ENCODE data around the gene CSF3R.

The CSF3R gene

DNA sequence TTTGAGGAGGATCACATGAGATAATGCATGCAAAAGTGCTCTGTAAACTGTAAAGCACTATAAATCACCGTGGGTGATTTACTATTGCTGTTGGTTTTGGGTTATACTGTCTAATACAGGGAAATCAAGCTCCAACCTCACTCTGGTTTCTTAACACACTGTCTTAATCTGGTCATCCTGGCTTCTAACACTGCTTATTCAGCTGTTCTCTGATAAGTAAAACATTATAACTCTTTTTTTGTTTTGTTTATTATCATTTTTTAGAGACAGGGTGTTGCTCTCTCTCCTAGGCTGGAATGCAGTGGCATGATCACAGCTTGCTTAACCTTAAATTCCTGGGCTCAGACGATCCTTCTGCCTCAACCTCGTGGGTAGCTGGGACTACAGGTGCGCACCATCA lies 63.1 kb downstream of the CSF3R start:
- no peak for DNase-seq (ENCODE audit: low spot score)

DNA sequence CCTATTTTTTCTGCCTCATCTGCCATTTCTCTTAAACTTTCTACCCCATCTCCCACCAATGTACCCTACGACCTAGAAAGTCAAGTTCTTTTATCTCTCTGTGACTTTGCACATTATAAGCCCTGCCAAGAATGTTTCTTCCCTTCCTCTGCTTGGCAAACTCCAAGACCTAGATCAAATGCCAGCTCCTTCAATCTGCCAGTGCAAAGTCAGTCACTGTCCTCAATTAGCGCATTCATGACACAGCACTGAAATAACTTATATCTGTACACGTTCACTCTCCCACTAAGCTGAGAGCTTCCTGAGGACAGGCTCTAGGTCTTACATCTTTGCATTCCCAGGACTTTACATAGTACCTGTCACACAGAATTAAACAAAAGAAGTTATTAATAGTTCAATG lies 63.6 kb downstream of the CSF3R start:
- DNase-seq (ENCODE audit: low spot score), result no peak

DNA sequence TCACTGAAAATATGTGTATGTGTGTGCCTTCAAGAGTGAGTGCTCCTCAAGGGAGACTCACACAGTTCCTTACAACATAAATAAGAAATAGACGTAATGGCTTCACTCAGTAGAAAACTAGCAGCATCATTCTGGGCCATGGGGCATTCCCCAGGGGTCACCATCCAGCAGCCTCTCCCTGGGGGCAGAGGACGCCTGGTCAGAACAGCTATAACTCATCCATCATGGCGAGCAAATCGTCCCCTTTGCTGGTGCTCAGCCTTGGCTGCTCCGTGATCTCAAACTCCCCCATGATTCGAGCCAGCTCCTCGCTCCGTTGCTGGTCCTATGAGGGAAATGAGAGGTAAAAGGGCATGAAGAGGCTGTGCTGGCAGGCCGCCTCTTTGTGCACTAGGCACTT lies 64.8 kb downstream of the CSF3R start:
- no peak for DNase-seq (ENCODE audit: low spot score)
